GM04503 (cell line): ENCODE data around the gene NXN.
"Not testable (repeated sequence)": the region's sequence is repeated elsewhere in the genome, so short reads cannot be mapped to it uniquely, and the experiment has no call there.

ENCODE experiments used
- DNase-seq: peaks from one replicate; pipeline ENCODE4 v3.0.0-alpha.2; 2012; ENCODE audit warnings: low read depth

NXN gene

DNA sequence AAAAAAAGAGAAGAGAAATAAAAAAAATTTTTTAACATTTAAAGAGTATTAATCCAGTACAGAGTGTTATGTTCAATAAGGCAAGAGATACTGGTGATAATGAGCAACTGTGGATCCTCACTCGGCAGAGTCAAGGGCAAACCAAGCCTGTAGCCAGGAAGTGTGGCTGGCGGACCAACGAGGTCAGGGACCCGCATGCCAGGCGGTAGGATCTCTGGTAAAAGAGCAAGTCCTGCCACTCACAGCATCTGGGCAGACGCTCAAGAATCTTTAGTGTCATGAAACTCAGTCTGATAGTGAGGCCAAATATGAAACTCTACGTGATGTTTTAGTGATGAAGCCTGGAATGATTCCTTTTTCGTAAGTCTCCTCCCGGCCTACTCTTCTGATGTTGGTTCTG lies 219.2 kb downstream of the NXN start:
- no peak for DNase-seq

DNA sequence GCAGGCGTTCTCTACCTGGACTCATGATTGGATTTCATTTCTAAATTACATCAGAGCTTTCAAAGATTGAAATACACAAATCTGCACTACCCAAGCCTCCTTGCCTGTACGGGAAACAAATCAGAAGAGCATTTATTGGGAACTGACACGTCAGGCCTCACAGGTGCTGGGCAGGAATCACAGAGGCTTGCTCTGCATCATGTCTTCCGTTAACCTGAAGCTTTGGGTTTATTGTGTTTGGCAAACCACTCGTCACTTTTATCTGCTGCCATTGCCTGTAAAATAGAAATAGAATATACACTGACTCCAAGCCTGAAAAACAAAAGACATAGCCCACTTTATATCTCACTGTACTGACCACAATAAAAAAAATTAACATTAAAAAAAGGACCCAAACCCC lies 219.6 kb downstream of the NXN start:
- no peak for DNase-seq

DNA sequence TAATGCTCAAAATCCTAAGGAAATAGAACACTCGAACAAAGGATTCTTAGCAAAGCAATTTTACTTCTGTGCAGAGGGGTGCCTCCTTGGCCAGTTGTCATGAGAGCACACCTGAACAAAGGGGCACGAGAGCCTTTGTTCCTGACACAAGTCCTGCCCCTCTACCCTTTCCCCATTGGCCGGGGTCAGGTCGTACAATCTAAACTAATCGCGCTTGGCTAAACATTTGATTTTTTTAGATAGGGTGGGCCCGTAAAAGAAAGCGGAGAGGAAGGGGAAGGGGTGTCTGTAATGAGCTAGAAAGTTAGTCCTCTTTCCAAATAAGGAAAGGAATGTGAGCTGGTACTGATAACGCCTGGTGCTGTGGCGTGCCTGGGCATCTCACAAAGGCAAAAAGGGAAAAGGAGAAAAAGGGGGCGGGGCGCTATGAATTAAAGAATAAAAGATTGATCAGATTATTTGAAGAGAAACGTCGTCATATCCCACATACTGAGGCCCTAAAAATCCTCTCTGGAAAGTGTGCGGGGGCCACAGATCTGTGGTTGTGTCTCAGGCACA lies 223.5 kb downstream of the NXN start:
- DNase-seq, result not testable (repeated sequence)

DNA sequence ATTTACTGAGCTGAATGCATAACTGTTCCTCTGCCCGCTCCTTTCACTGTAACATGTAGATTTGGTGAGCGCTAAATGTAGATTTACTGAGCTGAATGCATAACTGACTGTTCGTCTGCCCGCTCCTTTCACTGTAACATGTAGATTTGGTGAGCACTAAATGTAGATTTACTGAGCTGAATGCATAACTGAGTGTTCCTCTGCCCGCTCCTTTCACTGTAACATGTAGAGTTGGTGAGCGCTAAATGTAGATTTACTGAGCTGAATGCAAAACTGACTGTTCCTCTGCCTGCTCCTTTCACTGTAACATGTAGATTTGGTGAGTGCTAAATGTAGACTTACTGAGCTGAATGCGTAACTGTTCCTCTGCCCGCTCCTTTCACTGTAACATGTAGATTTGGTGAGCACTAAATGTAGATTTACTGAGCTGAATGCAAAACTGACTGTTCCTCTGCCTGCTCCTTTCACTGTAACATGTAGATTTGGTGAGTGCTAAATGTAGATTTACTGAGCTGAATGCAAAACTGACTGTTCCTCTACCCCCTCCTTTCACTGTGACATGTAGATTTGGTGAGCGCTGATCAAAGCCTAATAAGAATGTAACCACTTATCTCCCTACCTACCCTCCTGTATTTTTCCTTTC lies 224.1 kb downstream of the NXN start:
- DNase-seq, result not testable (repeated sequence)

DNA sequence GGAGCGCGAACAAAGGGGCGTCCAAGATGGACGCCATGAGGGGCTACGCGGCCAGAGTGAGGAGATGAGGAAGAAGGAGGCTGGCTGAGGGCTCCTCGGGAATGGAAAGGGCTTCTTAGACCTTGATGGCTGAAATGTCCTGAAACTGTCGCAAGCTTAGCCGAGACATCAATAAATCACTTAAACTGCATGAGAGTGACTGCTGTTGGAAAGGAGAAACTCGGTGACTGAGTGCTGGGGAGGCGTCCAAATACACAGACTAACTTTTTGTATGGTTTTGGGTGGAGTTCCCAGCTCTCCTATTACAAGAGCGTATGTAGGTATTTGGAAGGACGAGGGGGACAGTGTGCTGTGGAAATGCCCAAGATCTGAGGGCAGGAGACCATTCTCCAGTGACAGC lies 226.2 kb downstream of the NXN start:
- DNase-seq, result no peak

DNA sequence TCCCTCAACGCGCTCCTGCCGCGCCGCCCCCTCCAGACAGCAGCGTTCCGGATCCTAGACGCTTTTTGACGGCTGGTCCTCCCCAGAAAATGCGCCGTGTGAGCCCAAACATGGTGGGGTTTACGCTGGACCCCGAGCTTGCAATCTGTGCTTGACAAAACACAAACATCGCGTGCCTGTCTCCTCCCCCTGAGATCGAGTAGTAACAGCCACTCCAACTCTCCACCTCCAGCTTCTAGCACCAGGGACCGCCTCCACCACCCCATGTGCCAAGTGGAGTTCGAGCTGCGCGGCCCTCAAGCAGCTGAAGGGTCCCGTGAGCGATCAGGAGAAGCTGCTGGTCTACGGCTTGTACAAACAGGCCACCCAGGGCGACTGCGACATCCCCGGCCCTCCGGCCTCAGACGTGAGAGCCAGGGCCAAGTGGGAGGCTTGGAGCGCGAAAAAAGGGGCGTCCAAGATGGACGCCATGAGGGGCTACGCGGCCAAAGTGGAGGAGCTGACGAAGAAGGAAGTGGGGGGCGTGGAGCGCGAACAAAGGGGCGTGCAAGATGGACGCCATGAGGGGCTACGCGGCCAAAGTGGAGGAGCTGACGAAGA lies 226.9 kb downstream of the NXN start:
- DNase-seq, result no peak

DNA sequence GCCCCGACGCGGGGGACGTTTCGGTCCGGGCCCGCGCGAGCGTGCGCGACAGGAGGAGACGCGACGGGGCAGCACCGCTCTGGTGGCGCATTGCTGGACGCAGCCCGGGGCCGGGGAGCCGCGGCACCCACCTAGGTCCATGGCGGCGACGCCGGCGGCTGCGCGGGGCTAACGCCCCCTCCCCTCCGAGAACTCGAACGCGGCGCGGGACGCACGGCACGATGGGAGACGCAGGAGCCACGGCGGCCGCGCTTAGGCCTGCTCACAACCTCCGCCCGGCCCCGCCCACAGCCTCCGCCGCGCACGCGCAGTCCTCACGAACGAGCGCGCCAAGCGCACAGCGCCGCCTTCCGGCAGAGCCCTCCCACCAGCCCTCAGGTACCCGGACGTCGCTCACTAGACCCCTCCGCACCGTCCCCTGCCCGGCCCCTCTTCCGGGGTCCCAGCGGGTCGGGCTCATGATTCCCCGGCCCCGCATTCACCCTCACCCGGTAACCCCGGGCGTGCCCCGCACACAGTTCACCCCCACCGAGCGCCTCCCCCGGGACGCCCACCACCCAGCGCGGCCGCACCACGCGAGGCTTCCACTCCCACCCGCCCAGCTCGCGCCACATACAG lies 227.5 kb downstream of the NXN start, which contains the start of gene GEMIN4:
TSS of gene GEMIN4 (minus strand) at position 263 of the 618 bp plus-strand sequence. CDS start at position 141, 122 bp downstream.
- no peak for DNase-seq

DNA sequence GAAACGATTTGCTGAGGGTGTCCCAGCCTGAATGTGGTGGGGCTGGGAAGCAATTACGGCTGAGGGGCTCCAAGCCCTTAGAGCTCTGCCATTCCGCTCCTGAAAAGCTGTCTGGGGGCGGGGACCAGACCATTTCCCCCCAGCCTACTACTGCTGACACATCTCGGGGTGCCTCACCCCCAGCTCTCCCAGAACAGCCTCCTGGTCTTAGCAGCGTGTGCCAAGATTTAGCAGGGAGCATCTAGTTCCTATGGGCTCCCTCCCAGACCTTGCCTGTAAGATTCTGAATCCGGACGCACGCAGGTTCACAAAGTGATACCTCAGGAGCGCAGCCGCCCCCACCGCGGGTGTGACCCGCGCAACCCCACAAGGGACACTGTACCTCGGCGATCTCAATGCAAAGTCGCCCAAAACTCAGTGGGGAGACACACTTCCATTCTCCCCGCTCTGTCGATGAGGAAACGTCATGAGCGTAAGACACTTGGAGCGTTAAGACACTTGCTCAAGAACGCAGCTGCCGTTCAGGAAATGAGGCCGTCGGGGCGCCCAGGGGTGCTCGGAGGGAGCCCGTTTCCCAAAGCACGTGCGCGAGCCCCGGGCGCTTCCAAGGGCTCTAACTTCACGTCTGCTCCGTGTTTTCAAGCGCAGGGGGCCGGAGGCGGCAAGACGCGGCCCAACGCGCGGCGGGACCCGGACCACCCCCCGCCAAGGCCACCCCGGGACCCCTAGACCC lies 228.1 kb downstream of the NXN start:
- no peak for DNase-seq

DNA sequence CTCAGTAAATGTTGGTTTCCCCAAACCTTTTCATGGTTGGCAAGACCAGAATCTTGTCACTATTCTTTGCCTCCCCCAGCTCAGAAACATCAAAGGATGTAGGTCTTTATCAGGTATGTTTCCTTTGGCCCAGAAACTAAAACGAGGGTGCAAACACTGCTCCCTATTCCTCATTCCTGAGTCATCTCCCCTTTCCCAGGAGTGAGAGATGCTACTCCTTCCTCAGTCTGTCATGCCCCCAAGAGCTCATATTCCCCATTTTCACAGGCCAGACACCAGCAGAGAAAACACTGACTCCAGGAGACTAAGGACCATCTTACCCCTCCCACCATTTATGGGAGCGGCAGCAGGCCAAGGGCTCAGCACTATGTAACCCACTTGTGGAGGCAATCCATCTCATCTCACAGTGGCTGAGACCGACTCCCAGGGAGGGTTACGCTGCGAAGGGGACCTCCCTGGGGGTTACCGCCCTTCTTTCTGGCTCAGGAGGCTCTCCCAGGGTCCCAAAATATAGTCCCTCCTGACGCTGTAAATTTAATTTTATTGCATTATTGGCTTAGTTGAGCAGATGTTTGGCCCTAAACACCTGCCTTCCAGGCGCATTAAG lies 229.0 kb downstream of the NXN start:
- DNase-seq, result no peak

DNA sequence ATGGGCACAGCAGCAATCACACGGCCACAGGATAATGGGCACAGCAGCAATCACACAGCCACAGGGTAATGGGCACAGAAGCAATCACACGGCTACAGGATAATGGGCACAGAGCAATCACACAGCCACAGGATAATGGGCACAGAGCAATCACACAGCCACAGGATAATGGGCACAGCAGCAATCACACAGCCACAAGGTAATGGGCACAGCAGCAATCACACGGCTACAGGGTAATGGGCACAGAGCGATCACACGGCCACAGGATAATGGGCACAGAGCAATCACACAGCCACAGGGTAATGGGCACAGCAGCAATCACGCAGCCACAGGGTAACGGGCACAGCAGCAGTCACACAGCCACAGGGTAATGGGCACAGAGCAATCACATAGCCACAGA lies 230.2 kb downstream of the NXN start:
- DNase-seq, result not testable (repeated sequence)
